ENCODE measurements around the gene SPOCK1.

Gene SPOCK1

DNA sequence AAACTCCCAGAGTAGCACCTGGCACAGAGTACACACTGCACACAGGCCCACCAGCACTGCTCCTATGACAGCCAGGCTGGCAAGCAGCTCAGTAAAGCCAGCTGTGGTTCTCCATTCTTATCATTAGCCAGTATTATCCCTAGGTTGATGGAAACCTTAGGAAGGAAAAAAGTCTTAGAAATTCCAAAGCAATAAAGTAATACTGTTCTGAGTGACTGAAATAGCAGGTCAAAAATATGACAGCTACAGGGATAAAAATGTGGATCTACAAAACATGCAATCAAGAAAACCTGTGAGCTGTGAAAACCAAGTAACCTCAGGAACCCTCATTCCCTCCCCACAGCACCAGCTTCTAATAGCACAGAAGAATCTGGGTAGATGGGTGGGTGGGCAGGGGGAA is 403.5 kb downstream of the SPOCK1 start:
- DNase-seq = no peak

DNA sequence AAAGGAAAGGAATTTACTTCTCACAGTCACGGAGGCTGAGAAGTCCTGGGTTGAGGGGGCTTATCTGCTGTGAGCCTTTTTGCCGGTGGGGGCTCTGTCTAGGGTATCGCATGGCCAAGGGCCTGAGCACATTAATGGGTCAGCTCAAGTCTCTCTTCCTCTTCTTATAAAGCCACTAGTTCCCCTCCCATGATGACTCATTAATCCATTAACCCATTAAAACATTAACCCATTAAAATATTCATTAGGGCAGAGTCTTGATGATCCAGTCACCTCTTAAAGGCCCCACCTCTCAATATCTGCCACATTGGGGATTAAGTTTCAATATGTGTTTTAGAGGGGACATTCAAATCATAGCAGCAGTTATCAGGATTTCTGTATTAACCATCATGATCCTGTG is 406.3 kb downstream of the SPOCK1 start:
- no peak for DNase-seq

DNA sequence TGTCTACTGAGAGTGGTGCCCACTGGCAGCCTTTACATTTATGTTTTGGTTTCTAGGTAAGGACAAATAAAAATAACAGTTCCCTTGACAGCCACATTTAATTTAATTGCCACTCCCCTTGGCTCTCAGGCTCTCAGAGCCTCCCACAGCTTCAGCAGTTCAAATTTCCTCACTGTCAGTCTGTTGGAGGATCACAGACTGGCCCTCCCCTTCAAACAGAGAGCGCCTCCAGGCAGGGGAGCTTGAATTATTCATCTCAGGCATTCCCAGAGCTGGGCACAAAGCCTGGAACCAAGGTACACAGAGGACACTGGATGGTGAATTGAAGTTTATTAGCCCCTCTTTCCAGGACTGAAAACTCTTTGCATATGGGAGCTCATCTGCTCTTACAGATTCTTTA is 407.7 kb downstream of the SPOCK1 start:
- DNase-seq = no peak

DNA sequence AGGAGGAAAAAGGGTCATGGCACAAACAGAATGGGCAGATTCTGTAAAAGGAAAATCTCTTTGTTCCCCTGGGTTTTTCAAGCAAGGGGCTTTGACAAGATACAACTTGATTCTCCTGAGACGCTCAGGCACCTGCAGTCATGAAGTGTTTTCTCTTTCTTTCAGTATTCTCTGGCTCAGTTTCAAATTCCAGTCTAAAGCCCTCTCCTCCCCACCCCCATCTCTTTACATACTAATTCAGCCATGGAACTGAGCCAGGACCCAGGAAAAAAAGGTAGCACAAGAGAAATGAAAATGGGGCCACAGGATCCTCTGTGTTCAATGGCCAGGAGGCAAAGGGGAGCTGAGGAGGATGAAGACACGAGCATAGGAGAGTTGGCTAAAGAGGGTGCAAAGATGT is 408.4 kb downstream of the SPOCK1 start:
- no peak for DNase-seq

DNA sequence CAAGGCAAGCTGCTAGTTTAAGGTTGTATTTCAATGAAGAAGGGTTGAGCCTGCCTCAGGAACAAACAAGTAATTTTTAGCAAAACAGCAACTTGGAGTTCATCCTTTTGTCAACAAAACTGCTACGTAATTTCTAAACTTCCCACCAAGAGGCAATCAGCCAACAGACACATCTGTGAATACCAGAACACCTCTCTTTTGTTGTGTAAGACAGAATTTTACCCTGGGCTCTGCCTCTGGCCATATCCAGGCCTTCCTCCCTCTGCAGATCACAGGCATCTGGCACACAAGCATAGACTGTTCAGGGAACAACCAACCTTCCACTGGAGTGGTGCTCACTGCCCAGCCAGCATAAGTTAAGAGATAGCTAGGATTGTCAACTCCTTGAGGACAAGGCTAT is 409.0 kb downstream of the SPOCK1 start:
- DNase-seq = no peak

DNA sequence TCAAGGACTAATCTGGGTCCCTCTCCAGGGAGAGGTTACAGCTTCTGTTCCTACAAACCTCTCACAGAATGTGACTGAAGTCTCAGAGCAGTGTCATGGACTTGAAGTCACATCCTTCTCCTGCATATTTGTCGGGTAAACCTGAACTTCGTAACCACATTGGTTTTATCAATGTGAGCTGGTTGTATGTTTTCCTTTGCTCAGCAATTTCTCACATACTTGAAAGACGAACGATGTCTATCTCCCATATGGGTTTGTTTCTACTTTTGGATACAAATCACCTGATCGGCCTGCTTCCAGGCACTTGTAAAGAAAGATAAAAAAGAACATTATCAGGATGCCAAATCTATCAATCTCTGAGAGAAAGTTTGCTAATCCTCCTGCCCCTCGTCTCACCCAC is 411.0 kb downstream of the SPOCK1 start:
- DNase-seq = no peak

DNA sequence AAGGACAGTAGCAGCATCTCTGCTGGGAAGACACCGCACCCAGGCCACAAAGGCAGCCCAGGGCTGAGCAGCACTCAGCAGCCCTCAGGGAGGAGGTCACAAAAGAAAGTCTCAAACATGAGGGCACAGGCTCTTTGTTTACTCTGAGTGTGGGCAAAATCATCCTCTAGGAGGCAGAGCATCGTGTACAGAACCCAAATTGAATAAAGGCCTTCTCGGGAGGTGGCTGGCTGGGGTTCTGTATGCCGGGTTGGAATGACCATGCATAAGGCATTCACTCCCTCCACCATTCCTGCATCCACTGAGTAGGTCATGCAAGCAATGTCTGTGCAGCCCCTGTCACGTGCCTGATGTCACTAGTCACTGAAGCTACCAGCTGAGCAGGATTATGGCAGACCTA is 412.8 kb downstream of the SPOCK1 start:
- no peak for DNase-seq

DNA sequence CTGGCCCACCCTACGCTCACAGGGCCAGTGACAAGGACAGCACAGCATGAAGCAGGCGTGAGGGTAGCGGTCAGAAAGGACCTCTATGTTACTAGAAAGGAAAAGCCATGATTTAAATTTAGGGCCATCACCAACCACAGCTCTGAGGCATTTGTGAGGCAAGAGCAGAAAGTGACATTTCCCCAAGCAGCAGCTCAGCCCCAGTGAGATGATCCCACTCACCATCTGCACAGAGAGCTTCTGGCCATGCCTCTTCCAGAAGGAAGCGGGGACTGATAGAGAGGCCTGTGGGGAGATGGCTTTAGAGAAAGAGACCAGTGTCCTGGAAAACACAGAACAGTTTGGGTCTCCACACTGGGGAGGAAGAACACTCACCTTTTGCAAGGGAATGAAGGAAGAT is 413.9 kb downstream of the SPOCK1 start:
- no peak for DNase-seq

DNA sequence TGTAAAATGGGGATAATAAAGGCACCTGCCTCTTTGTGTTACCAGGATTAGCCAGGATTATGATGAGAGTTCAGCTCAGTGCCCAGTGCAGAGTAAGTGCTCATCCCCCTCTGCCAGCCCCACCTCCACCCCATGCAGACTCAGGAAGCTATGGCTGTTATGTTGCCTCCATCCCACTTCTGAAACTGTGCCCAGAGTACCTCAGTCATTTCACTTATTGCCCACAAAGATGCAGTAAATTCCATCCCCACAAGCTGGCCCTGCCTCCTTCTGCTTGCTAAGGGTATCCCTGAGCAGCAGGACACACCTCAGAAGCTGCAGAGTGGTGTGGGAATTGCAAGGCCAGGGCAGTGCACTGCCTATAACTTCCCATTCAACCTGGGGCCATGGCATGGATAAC is 415.1 kb downstream of the SPOCK1 start:
- no peak for DNase-seq

DNA sequence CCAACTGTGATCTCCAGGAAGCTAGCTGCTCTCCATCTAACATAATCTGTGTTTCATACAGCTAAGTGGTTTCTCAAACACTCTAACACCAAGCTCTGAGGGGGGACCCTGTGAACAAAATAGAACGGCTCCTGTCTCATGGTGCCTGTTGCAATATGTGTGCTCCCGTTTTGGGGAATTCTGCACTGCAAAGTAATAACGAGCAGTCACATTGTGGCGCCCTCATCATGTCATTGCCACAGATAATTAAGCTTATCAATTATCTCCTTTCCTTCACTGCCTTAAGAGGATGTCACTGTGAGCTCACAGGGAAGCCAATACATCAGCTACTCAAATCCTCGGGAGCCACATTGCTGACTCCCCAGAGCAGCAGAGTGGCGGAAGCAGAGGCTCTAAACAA is 416.2 kb downstream of the SPOCK1 start:
- DNase-seq = no peak

DNA sequence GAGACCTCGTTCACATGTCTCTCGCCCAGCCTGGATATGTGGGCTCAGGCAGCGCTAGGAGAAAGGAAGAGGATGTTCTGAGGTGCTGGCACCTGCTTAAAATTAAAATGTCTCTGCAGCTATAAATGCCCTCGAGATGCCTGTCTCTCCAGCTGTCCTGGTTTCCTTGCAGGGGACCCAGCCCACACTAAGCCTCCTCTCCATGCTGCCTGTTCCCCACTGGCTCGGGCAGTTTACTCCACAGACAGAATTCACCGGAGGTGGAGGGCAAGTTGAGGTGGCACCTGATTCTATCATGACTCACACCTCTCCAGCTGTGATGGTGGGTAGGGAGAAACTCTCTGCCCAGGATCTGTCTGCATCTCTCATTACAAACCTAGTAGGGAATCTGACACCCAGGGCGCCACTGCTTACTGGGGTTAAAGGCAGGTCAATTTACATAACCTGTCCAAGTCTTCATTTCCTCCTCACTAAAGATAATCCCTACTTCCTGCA is 420.9 kb downstream of the SPOCK1 start:
- DNase-seq = no peak

DNA sequence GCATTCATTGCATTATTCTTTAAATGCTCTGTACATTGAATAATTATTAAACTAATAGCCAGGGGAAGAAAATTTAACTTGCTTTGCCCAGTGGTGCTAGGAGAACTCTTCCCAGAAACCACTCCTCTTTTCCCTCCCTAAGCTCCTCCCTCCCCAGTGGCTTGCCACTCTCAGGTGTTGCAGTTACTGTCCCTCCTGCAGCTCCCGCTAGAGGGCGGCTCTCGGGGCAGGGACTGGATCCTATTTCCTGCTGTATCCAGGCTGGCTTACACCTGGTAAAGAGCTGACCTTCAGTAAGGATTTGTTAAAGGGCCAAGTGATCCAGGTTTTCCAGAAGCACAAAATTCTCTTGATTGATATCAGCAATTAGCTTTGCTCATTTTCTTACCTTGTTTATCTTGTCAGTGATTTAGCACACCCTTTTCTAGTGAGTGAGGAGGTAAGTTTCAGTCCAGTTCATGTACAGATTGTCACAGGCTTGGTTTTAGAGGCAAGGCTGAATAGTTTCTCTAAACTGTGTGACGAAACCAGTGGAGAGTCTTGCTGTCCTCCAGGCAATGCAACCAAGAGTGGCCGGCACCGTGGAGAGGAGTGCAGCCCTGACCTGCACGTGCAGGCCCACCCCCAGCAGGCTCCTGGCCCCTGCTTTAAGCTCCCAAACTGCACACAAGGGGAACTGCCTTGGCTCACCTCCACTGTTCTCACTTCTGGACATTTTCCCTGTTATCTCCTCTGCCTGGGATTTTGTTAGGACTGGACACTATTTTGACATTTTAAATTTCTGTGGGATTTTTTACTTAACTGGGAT is 423.8 kb downstream of the SPOCK1 start:
- no peak for DNase-seq

DNA sequence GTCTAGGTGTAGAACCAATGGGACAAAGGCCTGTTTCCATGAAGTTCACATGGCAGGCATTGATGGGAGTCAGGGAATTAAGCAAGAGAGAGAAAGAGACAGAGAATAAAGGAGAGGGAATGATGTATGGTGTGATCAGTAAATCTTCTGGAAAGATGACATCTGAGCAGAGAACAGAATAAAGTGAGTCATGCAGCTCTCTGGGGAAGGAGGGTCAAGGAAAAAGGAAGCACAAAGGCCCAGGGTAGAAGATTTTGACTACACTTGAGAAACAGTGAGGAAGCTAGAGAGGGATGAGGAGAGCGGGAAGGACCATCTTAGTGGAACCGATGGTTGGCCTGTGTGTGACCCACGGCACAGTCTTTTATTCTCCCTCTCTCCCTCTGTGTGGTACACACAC is 425.9 kb downstream of the SPOCK1 start:
- no peak for DNase-seq

DNA sequence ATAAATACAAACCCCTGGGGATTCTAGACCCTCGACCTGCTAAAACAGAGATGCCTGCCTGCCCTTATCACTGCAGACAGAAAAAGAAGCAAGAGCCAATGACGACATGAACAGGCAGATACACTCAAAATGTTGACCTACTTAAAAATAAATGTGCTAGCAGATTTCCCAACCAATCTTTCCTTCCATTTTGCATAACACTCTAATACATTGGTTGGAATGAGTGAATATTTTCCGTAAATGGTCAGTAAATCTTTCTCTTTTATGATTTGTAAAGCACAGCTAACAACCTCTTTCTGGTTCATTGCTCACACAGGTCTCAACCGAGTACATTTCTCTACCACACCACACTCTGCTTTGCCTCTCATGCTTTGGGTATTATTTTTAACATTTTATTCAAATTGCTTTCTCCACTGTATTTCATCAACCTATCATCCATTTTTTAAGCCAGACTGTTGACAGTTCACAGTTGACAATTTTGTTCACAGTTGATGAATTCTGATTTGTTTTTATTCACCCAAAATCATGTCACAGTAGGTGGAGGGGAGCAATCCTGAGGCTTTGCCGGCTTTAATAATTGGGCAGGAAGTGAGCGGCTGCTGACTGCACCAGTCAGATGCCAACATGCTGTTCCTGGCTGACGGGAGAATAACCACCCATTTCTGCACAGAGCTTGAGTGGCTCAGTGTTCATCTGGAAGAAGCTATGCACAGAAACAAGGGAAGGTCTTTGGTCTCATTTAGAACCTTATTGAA is 426.6 kb downstream of the SPOCK1 start:
- DNase-seq = no peak

DNA sequence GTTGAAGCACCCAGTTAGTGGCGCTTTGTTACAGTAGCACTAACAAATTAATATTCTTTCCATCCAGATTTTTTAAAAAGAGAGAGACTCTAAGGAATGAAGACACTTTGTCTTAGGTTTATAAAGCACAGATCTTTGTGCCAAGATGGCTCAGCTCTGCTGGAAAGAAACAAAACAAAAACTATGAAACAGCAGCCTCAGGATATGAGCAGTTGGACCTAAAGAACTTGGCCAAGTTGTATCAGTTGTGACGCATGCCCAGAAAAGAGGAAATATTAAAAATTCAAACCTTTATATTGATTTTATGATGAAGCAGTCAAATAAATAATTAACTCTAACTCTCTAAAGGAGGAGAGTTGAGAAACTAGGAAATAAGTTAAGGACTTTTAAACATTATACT is 427.2 kb downstream of the SPOCK1 start:
- no peak for DNase-seq

DNA sequence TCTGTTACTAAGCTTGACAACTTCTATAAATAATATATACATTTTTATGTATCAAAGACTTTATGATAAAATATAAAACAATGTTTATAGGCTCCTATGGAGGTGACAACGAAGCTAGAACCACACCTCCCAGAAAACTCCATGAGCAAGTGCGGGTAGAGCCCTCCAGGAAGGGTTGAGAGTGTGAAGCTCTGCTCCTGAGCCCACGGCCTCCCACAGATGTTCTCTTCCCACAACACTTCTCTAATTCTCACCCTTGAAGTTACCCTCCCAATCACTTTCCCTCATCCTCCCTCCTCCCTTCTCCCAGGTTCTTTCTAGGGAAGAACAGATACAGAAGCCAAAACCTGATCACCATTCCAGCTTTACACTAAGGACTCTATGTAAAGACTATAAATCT is 427.6 kb downstream of the SPOCK1 start:
- no peak for DNase-seq

DNA sequence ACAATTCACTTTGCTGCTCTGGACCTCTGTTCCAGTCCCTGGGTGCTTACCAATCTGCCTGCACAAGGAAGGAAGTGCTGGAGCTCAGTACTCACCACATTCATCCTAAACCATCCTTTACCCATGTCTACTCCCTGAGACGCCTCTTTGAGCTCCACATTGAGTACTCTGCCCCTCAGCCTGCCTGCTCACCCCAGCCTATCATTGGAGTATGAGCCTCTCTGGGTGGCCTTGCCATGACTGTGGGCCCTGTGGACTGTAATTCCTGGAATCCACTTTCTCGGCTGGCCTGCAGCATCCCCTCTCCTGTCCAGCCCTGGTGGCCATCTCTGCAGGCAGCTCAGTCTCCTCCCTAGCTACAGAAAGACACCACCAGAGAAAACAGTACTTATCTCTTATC is 428.6 kb downstream of the SPOCK1 start:
- no peak for DNase-seq

DNA sequence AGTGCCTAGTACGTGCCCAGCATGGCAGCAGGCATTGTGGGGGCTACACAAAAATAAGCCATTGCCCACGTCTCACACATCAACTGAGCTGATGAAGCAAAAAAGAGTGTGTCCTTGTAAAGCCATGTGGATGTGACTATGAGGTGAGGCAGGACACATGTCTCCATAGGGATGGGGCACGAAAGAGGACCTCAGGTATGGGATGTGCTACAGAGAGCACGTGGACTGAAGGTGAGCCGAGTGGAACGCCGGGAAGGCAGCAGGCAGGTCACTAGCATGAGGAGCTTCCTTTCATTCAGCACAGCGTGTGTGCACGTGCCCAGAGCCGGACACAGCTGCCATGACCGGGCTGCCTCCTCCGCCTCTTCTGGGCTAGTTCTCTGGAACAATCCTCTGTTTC is 429.8 kb downstream of the SPOCK1 start:
- no peak for DNase-seq

DNA sequence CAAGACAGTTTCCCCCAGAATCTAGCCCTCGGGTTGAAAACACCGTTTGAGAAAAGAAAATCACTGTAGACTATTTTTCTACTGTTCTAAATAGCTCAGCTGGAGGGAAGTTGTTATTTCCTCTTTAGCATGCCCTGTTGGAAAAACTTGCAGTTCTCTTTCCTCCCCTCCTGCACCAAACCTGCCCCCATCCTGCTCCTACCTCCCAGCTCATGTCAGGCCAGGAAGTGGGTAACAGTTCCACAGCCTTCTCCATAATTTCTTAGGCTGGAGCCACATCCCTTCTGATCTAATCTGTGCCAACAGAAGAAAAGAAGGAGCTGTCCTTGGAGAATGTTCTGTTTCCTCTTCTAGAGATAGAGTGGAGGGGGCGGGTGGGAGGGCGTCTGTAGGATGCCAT is 437.7 kb downstream of the SPOCK1 start:
- DNase-seq = no peak

DNA sequence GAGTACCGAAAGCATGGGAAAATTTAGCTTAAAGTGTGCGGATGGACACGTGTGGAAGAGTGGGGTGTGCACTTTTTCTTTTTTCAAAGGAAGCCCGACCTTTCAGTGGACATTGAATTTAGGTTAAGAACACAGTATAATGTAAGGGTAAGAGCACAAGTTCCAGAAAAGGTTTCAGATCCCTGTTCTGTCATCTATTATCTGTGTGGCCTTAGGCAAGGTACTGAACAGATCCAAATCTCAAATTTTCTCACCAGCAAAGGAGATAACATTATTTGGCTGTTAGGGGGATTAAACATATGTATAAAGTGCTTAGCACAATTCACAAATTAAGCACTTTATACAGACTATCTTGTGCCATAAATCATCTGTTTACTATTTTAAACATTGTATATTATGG is 441.0 kb downstream of the SPOCK1 start:
- no peak for DNase-seq

DNA sequence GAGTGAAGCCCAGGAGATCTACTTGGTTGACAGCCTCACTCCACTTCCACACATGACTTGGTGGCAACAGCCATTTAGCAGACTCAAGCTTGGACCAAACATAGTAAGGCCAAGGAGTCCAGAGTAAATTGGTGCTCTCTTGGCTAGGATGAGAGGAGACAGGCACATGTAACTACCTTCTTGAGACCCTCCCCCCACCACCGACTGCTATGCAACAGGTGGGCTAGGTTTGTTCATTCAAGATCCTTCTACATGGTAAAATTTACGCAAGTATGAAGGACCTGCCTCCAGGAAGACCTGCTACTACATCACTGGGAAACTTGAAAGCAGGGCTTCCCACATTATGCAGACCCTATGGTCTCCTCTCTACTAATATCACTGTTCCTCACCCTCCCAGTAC is 442.4 kb downstream of the SPOCK1 start:
- no peak for DNase-seq

DNA sequence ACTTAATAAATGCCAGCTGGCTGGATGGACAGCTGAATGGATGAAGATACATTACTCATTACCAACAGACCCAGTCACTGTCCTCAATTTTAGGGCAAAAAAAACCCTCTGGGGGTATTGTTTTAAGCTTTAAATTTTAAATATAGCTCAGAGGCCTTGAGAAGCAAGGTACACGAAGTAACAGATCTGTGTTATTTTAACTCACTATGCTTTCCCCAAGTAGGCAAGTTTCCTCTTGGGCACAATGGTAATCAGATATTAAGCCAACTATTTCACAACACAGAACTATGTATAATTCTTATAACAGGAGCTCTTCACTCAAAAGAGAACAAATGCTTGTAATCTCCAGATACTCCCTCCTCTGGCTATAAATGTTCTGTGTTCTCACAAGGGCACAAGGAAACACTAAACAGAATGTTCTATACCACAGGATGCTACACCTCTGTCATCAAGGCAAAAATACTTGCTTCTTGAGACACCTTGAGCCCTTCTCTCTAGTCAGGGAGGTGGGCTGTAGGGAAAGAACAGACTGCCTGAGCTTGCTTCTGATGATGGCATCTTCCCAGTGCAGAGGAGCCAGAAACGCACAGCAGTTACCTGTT is 443.8 kb downstream of the SPOCK1 start:
- no peak for DNase-seq

DNA sequence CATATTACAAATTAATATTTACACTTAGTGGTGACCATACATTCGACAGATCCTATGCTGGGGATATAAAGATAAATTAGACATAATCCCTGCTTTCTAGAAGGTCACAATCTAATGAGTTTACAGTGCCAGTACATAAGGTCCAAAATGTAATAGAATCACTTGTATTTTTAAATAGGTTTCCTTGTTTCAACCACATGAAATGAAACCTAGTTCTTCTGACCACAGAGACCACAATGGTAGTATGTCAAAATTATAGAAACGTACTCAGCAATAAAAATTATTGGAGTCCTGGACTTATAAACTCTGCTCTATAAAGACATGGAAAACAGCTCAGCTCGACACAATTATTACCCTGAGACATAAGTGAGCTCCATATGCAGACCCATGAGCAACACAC is 444.3 kb downstream of the SPOCK1 start:
- no peak for DNase-seq

DNA sequence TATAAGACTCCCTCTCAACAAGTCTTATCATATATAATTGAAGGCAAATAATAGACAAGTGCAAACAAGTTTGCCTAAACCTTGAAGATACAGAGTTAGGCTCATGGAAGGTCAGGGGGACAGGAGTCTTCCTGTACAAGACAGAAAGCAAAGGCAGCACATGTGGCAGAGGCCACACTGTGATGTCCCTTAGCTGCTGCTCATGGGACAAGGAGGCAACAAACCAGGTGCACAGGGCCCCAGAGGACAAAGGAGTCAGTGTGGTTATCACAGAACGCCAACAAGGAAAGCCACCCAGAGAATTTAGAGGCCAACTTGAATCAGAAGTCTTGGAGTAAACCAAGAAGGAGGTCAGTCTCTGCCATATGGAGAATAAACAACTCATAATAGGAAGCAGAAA is 444.8 kb downstream of the SPOCK1 start:
- DNase-seq = no peak

Measured in CD4-positive, alpha-beta T cell treated with Interferon gamma for 1 hour (primary cell).